ENCODE measurements around the gene IMPACT.

DNA sequence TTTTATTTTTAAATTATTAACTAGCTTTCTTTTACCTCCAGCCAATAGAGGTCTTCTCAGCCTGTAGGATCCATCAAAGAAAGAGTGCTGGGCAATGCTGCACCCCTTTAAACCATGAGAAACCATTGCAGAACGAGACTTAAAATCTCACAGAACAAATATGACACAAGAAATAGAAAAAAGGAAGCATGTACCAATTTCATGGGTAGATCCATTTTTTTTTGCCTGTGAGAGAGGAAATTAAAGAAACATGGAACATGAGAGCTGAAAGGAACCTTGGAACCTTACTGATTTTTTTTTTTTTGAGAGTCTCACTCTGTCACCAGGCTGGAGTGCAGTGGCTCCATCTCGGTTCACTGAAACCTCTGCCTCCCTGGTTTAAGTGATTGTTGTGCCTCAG lies 47.9 kb downstream of the IMPACT start:
- TF ChIP-seq, protein P1, sequence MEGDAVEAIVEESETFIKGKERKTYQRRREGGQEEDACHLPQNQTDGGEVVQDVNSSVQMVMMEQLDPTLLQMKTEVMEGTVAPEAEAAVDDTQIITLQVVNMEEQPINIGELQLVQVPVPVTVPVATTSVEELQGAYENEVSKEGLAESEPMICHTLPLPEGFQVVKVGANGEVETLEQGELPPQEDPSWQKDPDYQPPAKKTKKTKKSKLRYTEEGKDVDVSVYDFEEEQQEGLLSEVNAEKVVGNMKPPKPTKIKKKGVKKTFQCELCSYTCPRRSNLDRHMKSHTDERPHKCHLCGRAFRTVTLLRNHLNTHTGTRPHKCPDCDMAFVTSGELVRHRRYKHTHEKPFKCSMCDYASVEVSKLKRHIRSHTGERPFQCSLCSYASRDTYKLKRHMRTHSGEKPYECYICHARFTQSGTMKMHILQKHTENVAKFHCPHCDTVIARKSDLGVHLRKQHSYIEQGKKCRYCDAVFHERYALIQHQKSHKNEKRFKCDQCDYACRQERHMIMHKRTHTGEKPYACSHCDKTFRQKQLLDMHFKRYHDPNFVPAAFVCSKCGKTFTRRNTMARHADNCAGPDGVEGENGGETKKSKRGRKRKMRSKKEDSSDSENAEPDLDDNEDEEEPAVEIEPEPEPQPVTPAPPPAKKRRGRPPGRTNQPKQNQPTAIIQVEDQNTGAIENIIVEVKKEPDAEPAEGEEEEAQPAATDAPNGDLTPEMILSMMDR (IDR thresholded peaks at IDR 0.05), result no peak
- no peak for TF ChIP-seq POLR2A (IDR thresholded peaks at IDR 0.05)
